22Rv1 (cell line): Measurements from ENCODE around the gene TRDN.

ENCODE experiments used
- ZFX ChIP-seq: fragments of 450-650 bp; IDR thresholded peaks from 2 replicates; pipeline ENCODE4 v1.6.1; 2017; ENCODE audit warnings: antibody characterized with exemption, borderline replicate concordance
- TF ChIP-seq, protein P1 (sequence below): fragments of 450-650 bp; IDR thresholded peaks from 2 replicates; pipeline ENCODE4 v1.5.1; 2017; ENCODE audit warnings: mild to moderate bottlenecking

DNA sequence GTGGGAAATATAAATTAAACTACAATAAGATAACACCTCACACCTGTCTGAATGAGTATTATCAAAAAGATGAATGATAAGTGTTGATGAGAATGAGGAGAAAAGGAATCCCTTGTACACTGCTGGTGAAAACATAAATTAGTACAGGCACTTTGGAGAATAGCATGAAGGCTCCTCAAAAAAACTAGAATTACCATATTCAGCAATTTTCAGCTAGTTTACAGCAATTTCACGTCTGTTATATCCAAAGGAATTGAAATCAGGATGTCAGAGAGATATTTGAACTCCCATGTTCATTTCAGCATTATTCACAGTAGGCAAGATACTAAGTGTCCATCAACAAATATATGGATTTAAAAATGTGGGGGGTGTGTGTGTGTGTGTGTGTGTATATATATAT, 348.1 kb downstream of the TRDN start:
- TF ChIP-seq, protein P1, sequence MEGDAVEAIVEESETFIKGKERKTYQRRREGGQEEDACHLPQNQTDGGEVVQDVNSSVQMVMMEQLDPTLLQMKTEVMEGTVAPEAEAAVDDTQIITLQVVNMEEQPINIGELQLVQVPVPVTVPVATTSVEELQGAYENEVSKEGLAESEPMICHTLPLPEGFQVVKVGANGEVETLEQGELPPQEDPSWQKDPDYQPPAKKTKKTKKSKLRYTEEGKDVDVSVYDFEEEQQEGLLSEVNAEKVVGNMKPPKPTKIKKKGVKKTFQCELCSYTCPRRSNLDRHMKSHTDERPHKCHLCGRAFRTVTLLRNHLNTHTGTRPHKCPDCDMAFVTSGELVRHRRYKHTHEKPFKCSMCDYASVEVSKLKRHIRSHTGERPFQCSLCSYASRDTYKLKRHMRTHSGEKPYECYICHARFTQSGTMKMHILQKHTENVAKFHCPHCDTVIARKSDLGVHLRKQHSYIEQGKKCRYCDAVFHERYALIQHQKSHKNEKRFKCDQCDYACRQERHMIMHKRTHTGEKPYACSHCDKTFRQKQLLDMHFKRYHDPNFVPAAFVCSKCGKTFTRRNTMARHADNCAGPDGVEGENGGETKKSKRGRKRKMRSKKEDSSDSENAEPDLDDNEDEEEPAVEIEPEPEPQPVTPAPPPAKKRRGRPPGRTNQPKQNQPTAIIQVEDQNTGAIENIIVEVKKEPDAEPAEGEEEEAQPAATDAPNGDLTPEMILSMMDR = no peak
- TF ChIP-seq ZFX = no peak
